Pancreas (tissue), 10 donors: ENCODE data around the gene NHSL1. TPM values are rescaled to one million over a fixed set of nuclear protein-coding genes. Genes with fewer than 3 reads are reported as not detected.

Source experiments
- ATAC-seq, 4 donors: fragments of 200-7000 bp; cut with Tn5 transposase; one replicate each; pipeline versions ENCODE4 v1.8.0 to v1.9.1; 2020; ENCODE audit warnings: mild to moderate bottlenecking in 4 of 4, moderate library complexity in 4 of 4
- DNase-seq, 6 donors: peaks; one replicate each; pipeline ENCODE4 v3.0.0-alpha.2; 2020
- FAIRE-seq: peaks from 2 replicates; lab custom pipeline; 2012; peaks lifted over from hg19 to GRCh38; lab: Jason Lieb, UNC
- H3K27ac ChIP-seq, 4 donors: fragments of 200-600 bp; sonication (generic); 1 replicate in 3 of 4; 2 replicates in 1 of 4; pipeline versions ENCODE4 v1.5.0 to v1.8.0; 2020
- H3K27me3 ChIP-seq, 4 donors: fragments of 200-600 bp; one replicate each; pipeline ENCODE4 v1.8.0; 2021
- H3K36me3 ChIP-seq, 3 donors: fragments of 200-600 bp; sonication (generic) in 1 of 3; one replicate each; pipeline versions ENCODE4 v1.5.0 to v1.8.0; 2020 to 2021
- H3K4me1 ChIP-seq, 3 donors: fragments of 200-600 bp; one replicate each; pipeline ENCODE4 v1.8.0; 2021
- H3K4me3 ChIP-seq, 4 donors: fragments of 200-600 bp; sonication (generic) in 2 of 4; one replicate each; pipeline versions ENCODE4 v1.5.0 to v1.8.0; 2020 to 2021
- H3K9me3 ChIP-seq, 4 donors: fragments of 200-600 bp; one replicate each; pipeline ENCODE4 v1.8.0; 2021
- WGBS, 2 donors: extraction: QIAGEN DNeasy Blood & Tissue Kit; methylation state at CpG; one replicate each; pipeline ENCODE4 v1.1.7; 2013; 5-methylcytosine and 5-hydroxymethylcytosine counted together
- intact Hi-C, 3 donors: fragments of 100-400 bp; cut with DNase I; formaldehyde crosslinking; loops; one replicate each; pipeline versions ENCODE4 v1.11.1 to v1.14.2; 2022
- polyA plus RNA-seq, 2 donors: library from polyadenylated mRNA; stranded (reverse); fragments of 200-250 nt; gene quantifications; one replicate each; pipeline ENCODE4 v1.2.3, GENCODE V29; 2013
- total RNA-seq, 6 donors: library from RNA; stranded (reverse); fragmentation: NEBNext Ultra II Directional in 4 of 6; extraction: Animal tissue kit (Norgen Biotek cat#: 25700) in 4 of 6; gene quantifications; one replicate each; pipeline versions ENCODE4 v1.2.1 to v1.2.4, GENCODE V29; 2021 to 2023
- TF ChIP-seq, protein P1 (sequence below), 4 donors: fragments of 200-600 bp; sonication (generic) in 3 of 4; IDR thresholded peaks; one replicate each; pipeline versions ENCODE4 v1.5.0 to v1.8.0; 2021; ENCODE audit warnings: antibody characterized with exemption in 4 of 4
- donor health status: healthy with polysubstance abuse.
- donor health status: DM: no; HTN: no; CAD: no; lungs with moderate emphysema.
- donor health status: DM: no; HTN: no; CAD: no.
- donor health status: control.
- donor health status: control.
- donor health status: Bipolar disorder and iron deficiency.
- donor health status: DM: yes; HTN: yes; CAD: no.
- donor health status: DM: no; HTN: no; CAD: no.
- donor health status: DM: no; HTN: no; CAD: no.
- donor health status: DM: yes; HTN: yes; CAD: no.

Gene NHSL1
- total and polyA plus RNA-seq, 8 donors = 3.5 to 16.3 (median 8.9) TPM

DNA sequence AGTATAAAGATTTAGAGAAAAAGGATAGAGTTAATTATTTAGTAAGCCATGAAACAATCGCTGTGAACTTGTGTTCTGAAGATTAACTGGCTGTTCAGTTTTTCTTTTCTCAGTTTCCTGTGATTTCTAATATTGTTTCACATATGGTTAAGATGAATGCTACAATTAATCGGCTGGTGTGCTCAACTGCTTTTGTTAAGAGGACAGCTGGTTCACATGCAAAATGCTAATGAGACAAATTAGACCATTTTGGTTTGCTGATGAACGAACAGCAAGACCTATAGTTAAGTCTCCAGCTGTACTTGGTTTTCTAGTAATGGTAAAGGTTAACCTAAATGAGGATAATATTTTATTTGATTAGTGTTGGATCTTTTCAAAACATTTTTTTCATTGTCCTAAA, 10.8 kb upstream of the NHSL1 start:
- Histone ChIP-seq H3K9me3 (no peaks in the 10 kb centered on the region), H3K4me1 (peaks cover 28 to 35% (median 30%) of the 10 kb centered on the region in 3 donors), H3K27ac (no peak overlapping the region), H3K4me3 (no peak overlapping the region), H3K36me3 (no peaks in the 10 kb centered on the region), H3K27me3 (no peaks in the 10 kb centered on the region)
- no peak for DNase-seq
- intact Hi-C loops = loop anchor here in 1 of 3 donors (5.0 kb wide), 1 partner anchor 78 kb away; no protein-coding TSS in a partner anchor
- TF ChIP-seq, protein P1, sequence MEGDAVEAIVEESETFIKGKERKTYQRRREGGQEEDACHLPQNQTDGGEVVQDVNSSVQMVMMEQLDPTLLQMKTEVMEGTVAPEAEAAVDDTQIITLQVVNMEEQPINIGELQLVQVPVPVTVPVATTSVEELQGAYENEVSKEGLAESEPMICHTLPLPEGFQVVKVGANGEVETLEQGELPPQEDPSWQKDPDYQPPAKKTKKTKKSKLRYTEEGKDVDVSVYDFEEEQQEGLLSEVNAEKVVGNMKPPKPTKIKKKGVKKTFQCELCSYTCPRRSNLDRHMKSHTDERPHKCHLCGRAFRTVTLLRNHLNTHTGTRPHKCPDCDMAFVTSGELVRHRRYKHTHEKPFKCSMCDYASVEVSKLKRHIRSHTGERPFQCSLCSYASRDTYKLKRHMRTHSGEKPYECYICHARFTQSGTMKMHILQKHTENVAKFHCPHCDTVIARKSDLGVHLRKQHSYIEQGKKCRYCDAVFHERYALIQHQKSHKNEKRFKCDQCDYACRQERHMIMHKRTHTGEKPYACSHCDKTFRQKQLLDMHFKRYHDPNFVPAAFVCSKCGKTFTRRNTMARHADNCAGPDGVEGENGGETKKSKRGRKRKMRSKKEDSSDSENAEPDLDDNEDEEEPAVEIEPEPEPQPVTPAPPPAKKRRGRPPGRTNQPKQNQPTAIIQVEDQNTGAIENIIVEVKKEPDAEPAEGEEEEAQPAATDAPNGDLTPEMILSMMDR (IDR thresholded peaks at IDR 0.05) = no peak
- no peak for FAIRE-seq
- 58 to 63% methylated on average over 3 of the region's 3 CpGs for WGBS, 2 donors
- ATAC-seq = no peak

DNA sequence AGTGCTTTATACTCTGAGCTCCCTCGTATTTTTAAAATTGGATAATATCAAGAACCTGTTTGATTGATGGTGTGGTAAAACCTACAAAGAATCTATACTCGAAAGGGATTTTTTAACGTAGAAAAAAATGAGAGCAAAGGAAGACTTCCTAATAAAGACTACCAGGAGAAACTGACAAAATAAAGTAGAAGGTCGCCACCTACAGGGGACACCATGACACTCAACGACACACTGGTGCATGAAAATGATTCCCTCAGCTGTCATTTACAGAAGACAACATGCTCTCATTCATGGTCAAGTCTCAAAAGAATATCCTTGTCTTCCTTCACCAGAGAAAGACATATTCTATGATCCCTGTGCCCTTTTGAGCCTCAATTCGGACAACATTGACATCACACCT, 10.1 kb upstream of the NHSL1 start:
- 6 to 8% methylated on average over 6 of the region's 6 CpGs for WGBS, 2 donors
- ATAC-seq (peak; percentile 74 to 89 (median 84)), FAIRE-seq (peak; percentile 84), DNase-seq (peak in 3 of 6 donors; percentile 39 to 61 (median 49))
- intact Hi-C loops = no loop called here
- Histone ChIP-seq H3K27me3 (no peaks in the 10 kb centered on the region), H3K27ac (no peak overlapping the region), H3K4me3 (no peak overlapping the region), H3K9me3 (no peaks in the 10 kb centered on the region), H3K4me1 (peaks cover 35 to 38% (median 35%) of the 10 kb centered on the region in 3 donors), H3K36me3 (no peaks in the 10 kb centered on the region)
- TF ChIP-seq, protein P1 (IDR thresholded peaks at IDR 0.05) = peak; percentile 19 to 55 (median 26)

DNA sequence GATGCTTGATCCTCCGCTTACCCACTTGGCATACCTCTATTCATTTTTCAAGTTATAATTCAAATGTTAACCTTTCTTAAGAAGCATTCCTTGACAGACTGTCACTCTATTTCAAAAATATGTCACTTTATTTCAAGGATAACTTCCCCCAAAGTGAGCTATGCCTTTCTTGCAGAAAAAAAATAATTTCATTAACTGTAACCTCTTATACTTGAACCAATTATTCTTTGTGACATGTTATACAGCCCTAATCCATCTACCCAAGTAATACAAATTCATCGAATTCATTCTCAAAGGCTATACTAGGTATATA, 9.3 kb upstream of the NHSL1 start:
- ATAC-seq = no peak
- no peak overlapping the region for H3K4me3 ChIP-seq
- peak overlapping the region in 2 of 4 donors; percentile 50 to 51 for H3K27ac ChIP-seq
- FAIRE-seq = no peak
- TF ChIP-seq, protein P1 (IDR thresholded peaks at IDR 0.05) = no peak
- H3K4me1 ChIP-seq = peaks cover 35 to 45% (median 38%) of the 10 kb centered on the region in 3 donors
- no peak for DNase-seq
- WGBS, 2 donors = 75 to 83% methylated on average over 2 of the region's 2 CpGs
- no peaks in the 10 kb centered on the region for H3K9me3 ChIP-seq
- no peaks in the 10 kb centered on the region for H3K36me3 ChIP-seq
- H3K27me3 ChIP-seq = no peaks in the 10 kb centered on the region
- intact Hi-C loops = no loop called here

DNA sequence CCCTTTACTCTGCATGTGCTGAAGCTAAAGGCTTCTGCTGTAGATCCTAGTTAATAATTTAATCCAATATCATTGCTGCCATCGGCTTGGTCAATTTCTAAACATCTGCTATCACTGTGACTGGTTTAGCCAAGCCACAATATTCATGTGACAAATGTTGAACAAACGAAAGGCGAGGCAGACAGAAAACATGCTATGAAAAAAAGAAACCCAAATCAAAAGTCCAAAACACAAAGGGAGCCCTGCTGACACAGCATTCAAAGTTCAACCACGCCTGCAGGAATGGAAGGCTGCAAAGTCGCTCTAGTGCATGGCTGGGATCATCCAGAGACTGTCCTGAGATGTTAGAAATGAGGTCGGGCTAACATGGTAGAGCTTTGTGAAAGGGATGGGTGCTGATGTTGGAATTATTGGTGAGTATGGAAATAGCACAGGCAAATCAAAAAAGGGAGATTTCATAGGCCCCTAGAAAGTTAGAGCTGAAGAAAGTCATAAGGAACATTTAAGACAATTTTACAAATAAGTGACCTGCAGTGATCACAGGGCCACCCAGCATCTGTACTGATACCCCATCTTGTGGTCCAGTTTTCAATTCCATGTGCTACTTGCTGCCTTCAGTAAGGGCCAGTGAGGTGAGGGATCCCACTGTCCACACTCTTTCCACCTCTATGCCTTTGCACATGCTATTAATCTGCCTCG, 8.8 kb upstream of the NHSL1 start:
- peak overlapping the region in 1 of 4 donors; percentile 7 for H3K4me3 ChIP-seq
- ATAC-seq (peak; percentile 49 to 70 (median 60)), DNase-seq (no peak), FAIRE-seq (no peak)
- 24 to 25% methylated on average over 7 of the region's 7 CpGs for WGBS, 2 donors
- H3K27ac ChIP-seq = peak overlapping the region in 2 of 4 donors; percentile 50 to 51
- peaks cover 40 to 50% (median 43%) of the 10 kb centered on the region in 3 donors for H3K4me1 ChIP-seq
- TF ChIP-seq, protein P1 (IDR thresholded peaks at IDR 0.05) = no peak
- no peaks in the 10 kb centered on the region for H3K27me3 ChIP-seq
- H3K36me3 ChIP-seq = no peaks in the 10 kb centered on the region
- intact Hi-C loops = no loop called here
- H3K9me3 ChIP-seq = no peaks in the 10 kb centered on the region
